Prostate gland (tissue), 2 donors: ENCODE measurements around the gene GRID2. TPM values are rescaled to one million over a fixed set of nuclear protein-coding genes. Genes with fewer than 3 reads are reported as not detected.

Experiments used
- DNase-seq: peaks from one replicate; pipeline ENCODE4 v3.0.0-alpha.2; 2019; ENCODE audit warnings: low spot score
- H3K27ac ChIP-seq, 2 donors: fragments of 200-600 bp; sonication (generic); 2 replicates each; pipeline ENCODE4 v1.5.1; 2017 to 2019
- H3K27me3 ChIP-seq: fragments of 200-600 bp; sonication (generic); replicated peaks from 2 replicates; pipeline ENCODE4 v1.5.1; 2019; ENCODE audit not compliant: insufficient read depth
- H3K36me3 ChIP-seq, 2 donors: fragments of 200-600 bp; sonication (generic); 1 replicate in 1 of 2; 2 replicates in 1 of 2; pipeline versions ENCODE4 v1.5.1 to v1.8.1; 2017 to 2019
- H3K4me1 ChIP-seq: fragments of 200-600 bp; sonication (generic); replicated peaks from 2 replicates; pipeline ENCODE4 v1.5.1; 2019
- H3K4me3 ChIP-seq, 2 donors: fragments of 200-600 bp; sonication (generic); 2 replicates each; pipeline ENCODE4 v1.5.1; 2017 to 2019
- H3K9me3 ChIP-seq: fragments of 200-600 bp; sonication (generic); 2 replicates; pipeline ENCODE4 v1.5.1; 2017
- CTCF ChIP-seq, 4 experiments: fragments of 200-600 bp in 2 of 4; fragments of 450-650 bp in 2 of 4; sonication (generic) in 2 of 4; IDR thresholded peaks; 1 replicate in 3 of 4; 2 replicates in 1 of 4; pipeline ENCODE4 v1.5.1; 2016 to 2019; ENCODE audit warnings: antibody characterized with exemption in 4 of 4, mild to moderate bottlenecking in 2 of 4, moderate library complexity in 2 of 4
- POLR2A ChIP-seq: fragments of 450-650 bp; IDR thresholded peaks from one replicate; pipeline ENCODE4 v1.6.1; 2016; ENCODE audit warnings: antibody characterized with exemption, mild to moderate bottlenecking
- POLR2AphosphoS5 ChIP-seq: sonication (generic); formaldehyde crosslinking; IDR thresholded peaks from one replicate; pipeline ENCODE4 v1.6.1; 2017; ENCODE audit warnings: antibody characterized with exemption
- WGBS: methylation state at CpG from one replicate; pipeline ENCODE4 v1.1.5; 2018; 5-methylcytosine and 5-hydroxymethylcytosine counted together
- intact Hi-C: fragments of 100-400 bp; cut with DNase I; formaldehyde crosslinking; loops from one replicate; pipeline ENCODE4 v1.14.2; 2022
- total RNA-seq, 2 donors: library from RNA; depleted of rRNA; stranded (reverse); fragments of >200 nt; gene quantifications; one replicate each; pipeline ENCODE4 v1.1.0, GENCODE V29; 2016

Gene GRID2
- total RNA-seq, 2 donors from 2014 or later = 0.09 to 11.0 TPM

GRCh38 chr4:93573285-93573684, 1269.5 kb downstream of the GRID2 start:
- Histone ChIP-seq H3K36me3 (no peaks in the 10 kb centered on the region), H3K27me3 (no peaks in the 10 kb centered on the region), H3K4me3 (no peak overlapping the region), H3K4me1 (no peaks in the 10 kb centered on the region), H3K9me3 (no peaks in the 10 kb centered on the region), H3K27ac (no peak overlapping the region)
- DNase-seq = no peak
- intact Hi-C loops = no loop called here
- no peak for TF ChIP-seq POLR2AphosphoS5
- no peak for TF ChIP-seq POLR2A
- TF ChIP-seq CTCF (IDR thresholded peaks at IDR 0.05) = no peak

- Histone ChIP-seq H3K4me3 (no peak overlapping the region), H3K4me1 (no peaks in the 10 kb centered on the region), H3K9me3 (no peaks in the 10 kb centered on the region), H3K36me3 (no peaks in the 10 kb centered on the region), H3K27me3 (no peaks in the 10 kb centered on the region), H3K27ac (no peak overlapping the region)
- no peak for DNase-seq
- intact Hi-C loops = no loop called here
- 79% methylated on average over 4 of the region's 4 CpGs for WGBS
- TF ChIP-seq POLR2AphosphoS5 = no peak
- TF ChIP-seq CTCF (IDR thresholded peaks at IDR 0.05) = no peak
- no peak for TF ChIP-seq POLR2A
Observed at GRCh38 chr4:93578942-93579341, 1275.2 kb downstream of the GRID2 start.

GRCh38 chr4:93605163-93605562, 1301.4 kb downstream of the GRID2 start:
- no peak for TF ChIP-seq CTCF (IDR thresholded peaks at IDR 0.05)
- TF ChIP-seq POLR2A = no peak
- no peak for TF ChIP-seq POLR2AphosphoS5
- H3K4me1 ChIP-seq = no peaks in the 10 kb centered on the region
- no peaks in the 10 kb centered on the region for H3K9me3 ChIP-seq
- H3K36me3 ChIP-seq = no peaks in the 10 kb centered on the region
- WGBS = 90% methylated on average over 1 of the region's 1 CpG
- no peaks in the 10 kb centered on the region for H3K27me3 ChIP-seq
- H3K27ac ChIP-seq = no peak overlapping the region
- no peak for DNase-seq
- intact Hi-C loops = no loop called here
- no peak overlapping the region for H3K4me3 ChIP-seq

DNA sequence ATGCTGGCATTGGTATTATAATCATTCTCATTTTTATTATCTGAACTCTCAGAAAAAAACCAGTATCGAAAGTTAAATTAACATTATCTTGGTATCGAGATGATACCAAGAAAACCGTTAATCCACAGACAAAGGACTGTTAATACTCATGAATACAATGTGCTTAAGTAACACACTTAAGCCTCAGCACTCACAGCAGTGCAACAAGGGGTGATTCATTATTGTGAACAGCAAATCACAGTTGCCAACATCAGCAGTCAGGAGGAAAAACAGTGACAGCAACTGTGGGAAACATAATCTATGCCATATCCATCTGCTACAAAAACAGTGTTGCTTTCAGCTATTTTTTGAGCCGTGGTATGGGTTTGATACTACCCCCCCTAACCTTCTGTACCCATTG, 1313.8 kb downstream of the GRID2 start:
- intact Hi-C loops = no loop called here
- H3K9me3 ChIP-seq = no peaks in the 10 kb centered on the region
- H3K36me3 ChIP-seq = no peaks in the 10 kb centered on the region
- no peak for DNase-seq
- H3K4me1 ChIP-seq = no peaks in the 10 kb centered on the region
- H3K4me3 ChIP-seq = no peak overlapping the region
- H3K27me3 ChIP-seq = no peaks in the 10 kb centered on the region
- WGBS = 76% methylated on average over 4 of the region's 4 CpGs
- TF ChIP-seq POLR2A (no peak), POLR2AphosphoS5 (no peak), CTCF (IDR thresholded peaks at IDR 0.05) (no peak)
- no peak overlapping the region for H3K27ac ChIP-seq

GRCh38 chr4:93633721-93634120, 1330.0 kb downstream of the GRID2 start:
- Histone ChIP-seq H3K4me1 (no peaks in the 10 kb centered on the region), H3K27ac (no peak overlapping the region), H3K36me3 (no peaks in the 10 kb centered on the region), H3K9me3 (no peaks in the 10 kb centered on the region), H3K4me3 (no peak overlapping the region), H3K27me3 (no peaks in the 10 kb centered on the region)
- TF ChIP-seq POLR2A (no peak), POLR2AphosphoS5 (no peak), CTCF (IDR thresholded peaks at IDR 0.05) (no peak)
- DNase-seq = no peak
- intact Hi-C loops = no loop called here
